HL-60 (cell line): ENCODE measurements around the gene NFU1.
"Not testable (repeated sequence)": the region's sequence is repeated elsewhere in the genome, so short reads cannot be mapped to it uniquely, and the experiment has no call there.

Experiments
- DNase-seq, 2 experiments: peaks; one replicate each; pipeline ENCODE4 v3.0.0-alpha.2; 2010 to 2020; ENCODE audit warnings: low read depth in 1 of 2, low spot score in 1 of 2
- H3K27ac ChIP-seq: fragments of 250-450 bp; sonication (Bioruptor Pico); replicated peaks from 2 replicates; pipeline ENCODE4 v1.5.1; 2020; ENCODE audit warnings: mild to moderate bottlenecking, moderate library complexity
- H3K27me3 ChIP-seq: fragments of 250-450 bp; sonication (Bioruptor Pico); 2 replicates; pipeline ENCODE4 v1.5.1; 2021; ENCODE audit warnings: mild to moderate bottlenecking, moderate library complexity; ENCODE audit not compliant: insufficient read depth, poor library complexity, severe bottlenecking
- H3K4me3 ChIP-seq: replicated peaks from 2 replicates; pipeline ENCODE4 v1.5.1; 2011; ENCODE audit warnings: mild to moderate bottlenecking, control low read depth, low read length; ENCODE audit not compliant: insufficient read depth
- GABPA ChIP-seq: IDR thresholded peaks from 2 replicates; pipeline ENCODE4 v1.6.1; 2012; ENCODE audit warnings: low read depth
- POLR2AphosphoS5 ChIP-seq: IDR thresholded peaks from 2 replicates; pipeline ENCODE4 v1.6.1; 2012; ENCODE audit warnings: low read depth
- SPI1 ChIP-seq: IDR thresholded peaks from 2 replicates; pipeline ENCODE4 v1.6.1; 2012; ENCODE audit warnings: low read depth, mild to moderate bottlenecking, borderline replicate concordance
- TF ChIP-seq, protein P1 (sequence below): IDR thresholded peaks from 2 replicates; pipeline ENCODE4 v1.6.1; 2012; ENCODE audit warnings: low read depth; ENCODE audit not compliant: insufficient replicate concordance
- TF ChIP-seq, protein P2 (sequence below): IDR thresholded peaks from one replicate; pipeline ENCODE4 v1.5.1; 2011; ENCODE audit warnings: low read length, control low read depth, inconsistent platforms; ENCODE audit not compliant: insufficient read depth

The NFU1 gene

DNA sequence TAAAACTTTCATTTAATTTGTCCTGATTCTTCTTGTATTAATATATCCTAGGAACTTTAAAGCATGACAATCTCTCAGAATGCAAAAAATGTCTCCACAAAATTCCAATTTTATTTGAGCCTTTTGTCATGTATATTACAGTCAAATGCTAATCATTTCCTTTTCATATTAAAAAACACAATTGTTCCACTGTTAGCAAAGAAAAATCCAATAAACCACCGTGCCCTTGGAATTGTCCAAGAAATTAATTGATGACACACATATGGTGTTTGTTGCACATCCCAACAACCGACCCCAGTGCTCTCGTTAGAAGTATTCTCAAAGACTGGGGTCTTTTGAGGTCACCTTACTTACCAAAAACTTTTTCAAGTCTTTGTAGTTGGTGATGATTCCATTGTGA, 78.3 kb downstream of the NFU1 start:
- no peaks in the 10 kb centered on the region for H3K27me3 ChIP-seq
- DNase-seq, result no peak
- H3K4me3 ChIP-seq, result no peak overlapping the region
- no peak overlapping the region for H3K27ac ChIP-seq
- TF ChIP-seq POLR2AphosphoS5 (no peak), SPI1 (no peak)
- TF ChIP-seq, protein P1, sequence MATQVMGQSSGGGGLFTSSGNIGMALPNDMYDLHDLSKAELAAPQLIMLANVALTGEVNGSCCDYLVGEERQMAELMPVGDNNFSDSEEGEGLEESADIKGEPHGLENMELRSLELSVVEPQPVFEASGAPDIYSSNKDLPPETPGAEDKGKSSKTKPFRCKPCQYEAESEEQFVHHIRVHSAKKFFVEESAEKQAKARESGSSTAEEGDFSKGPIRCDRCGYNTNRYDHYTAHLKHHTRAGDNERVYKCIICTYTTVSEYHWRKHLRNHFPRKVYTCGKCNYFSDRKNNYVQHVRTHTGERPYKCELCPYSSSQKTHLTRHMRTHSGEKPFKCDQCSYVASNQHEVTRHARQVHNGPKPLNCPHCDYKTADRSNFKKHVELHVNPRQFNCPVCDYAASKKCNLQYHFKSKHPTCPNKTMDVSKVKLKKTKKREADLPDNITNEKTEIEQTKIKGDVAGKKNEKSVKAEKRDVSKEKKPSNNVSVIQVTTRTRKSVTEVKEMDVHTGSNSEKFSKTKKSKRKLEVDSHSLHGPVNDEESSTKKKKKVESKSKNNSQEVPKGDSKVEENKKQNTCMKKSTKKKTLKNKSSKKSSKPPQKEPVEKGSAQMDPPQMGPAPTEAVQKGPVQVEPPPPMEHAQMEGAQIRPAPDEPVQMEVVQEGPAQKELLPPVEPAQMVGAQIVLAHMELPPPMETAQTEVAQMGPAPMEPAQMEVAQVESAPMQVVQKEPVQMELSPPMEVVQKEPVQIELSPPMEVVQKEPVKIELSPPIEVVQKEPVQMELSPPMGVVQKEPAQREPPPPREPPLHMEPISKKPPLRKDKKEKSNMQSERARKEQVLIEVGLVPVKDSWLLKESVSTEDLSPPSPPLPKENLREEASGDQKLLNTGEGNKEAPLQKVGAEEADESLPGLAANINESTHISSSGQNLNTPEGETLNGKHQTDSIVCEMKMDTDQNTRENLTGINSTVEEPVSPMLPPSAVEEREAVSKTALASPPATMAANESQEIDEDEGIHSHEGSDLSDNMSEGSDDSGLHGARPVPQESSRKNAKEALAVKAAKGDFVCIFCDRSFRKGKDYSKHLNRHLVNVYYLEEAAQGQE, result no peak
- TF ChIP-seq, protein P2, sequence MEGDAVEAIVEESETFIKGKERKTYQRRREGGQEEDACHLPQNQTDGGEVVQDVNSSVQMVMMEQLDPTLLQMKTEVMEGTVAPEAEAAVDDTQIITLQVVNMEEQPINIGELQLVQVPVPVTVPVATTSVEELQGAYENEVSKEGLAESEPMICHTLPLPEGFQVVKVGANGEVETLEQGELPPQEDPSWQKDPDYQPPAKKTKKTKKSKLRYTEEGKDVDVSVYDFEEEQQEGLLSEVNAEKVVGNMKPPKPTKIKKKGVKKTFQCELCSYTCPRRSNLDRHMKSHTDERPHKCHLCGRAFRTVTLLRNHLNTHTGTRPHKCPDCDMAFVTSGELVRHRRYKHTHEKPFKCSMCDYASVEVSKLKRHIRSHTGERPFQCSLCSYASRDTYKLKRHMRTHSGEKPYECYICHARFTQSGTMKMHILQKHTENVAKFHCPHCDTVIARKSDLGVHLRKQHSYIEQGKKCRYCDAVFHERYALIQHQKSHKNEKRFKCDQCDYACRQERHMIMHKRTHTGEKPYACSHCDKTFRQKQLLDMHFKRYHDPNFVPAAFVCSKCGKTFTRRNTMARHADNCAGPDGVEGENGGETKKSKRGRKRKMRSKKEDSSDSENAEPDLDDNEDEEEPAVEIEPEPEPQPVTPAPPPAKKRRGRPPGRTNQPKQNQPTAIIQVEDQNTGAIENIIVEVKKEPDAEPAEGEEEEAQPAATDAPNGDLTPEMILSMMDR, result no peak

DNA sequence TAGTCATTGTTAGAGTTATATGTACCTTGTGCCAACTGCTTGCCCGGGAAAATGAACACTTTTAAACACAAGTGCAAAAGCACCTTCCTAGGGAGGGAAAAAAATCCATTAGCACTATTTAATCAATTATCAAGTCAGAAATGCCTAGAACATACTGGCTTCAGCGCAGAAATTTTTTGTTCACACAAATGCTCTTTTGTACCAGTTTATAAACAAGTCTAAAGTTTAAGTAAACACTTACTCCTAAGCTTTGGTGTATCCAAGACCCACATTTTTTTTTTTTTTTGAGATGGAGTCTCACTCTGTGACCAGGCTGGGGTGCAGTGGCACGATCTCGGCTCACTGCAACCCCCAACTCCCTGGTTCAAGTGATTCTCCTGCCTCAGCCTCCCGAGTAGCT, 80.8 kb downstream of the NFU1 start:
- Histone ChIP-seq H3K27ac (no peak overlapping the region), H3K27me3 (no peaks in the 10 kb centered on the region), H3K4me3 (no peak overlapping the region)
- DNase-seq, result no peak
- TF ChIP-seq, protein P1, result no peak
- no peak for TF ChIP-seq POLR2AphosphoS5
- no peak for TF ChIP-seq GABPA
- TF ChIP-seq, protein P2, result no peak
- TF ChIP-seq SPI1, result no peak

DNA sequence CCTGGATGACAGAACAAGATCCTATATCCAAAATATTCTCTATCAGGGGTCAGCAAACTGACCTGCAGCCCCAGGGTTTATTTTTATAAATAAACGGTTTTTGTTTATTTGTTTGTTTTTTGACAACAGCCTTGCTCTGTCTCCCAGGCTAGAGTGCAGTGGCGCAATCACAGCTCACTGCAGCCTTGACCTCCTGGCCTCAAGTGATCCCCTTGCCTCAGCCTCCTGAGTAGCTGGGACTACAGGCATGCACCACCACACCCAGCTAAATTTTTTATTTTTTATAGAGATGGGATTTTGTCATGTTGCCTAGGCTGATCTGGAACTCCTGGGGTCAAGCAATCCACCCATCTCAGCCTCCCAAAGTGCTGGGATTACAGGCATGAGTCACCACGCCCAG, 82.3 kb downstream of the NFU1 start:
- DNase-seq, H3K27ac ChIP-seq, H3K4me3 ChIP-seq, H3K27me3 ChIP-seq: not testable (repeated sequence)

DNA sequence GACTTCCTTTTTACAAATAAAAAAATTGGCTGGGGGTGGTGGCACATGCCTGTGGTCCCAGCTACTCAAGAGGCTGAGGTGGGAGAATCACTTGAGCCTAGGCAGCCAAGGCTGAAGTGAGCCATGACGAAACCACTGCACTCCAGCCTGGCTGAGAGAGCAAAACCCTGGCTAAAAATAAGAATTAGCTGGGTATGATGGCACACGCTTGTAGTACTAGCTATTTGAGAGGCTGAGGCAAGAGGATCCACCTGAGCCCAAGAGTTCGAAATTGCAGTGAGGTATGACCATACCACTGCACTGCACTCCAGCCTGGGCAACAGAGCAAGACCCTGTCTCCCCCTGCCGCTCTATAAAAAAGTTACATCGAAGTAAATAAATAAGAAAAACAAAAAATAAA, 83.9 kb downstream of the NFU1 start:
- no peak overlapping the region for H3K4me3 ChIP-seq
- H3K27me3 ChIP-seq, result no peaks in the 10 kb centered on the region
- no peak overlapping the region for H3K27ac ChIP-seq
- TF ChIP-seq SPI1 (no peak), GABPA (no peak), POLR2AphosphoS5 (no peak)
- TF ChIP-seq, protein P1, result no peak
- TF ChIP-seq, protein P2, result no peak
- DNase-seq, result no peak
